HCT116 (cell line): ENCODE results near the gene CFAP119.

Source experiments
- CEBPB ChIP-seq: IDR thresholded peaks from 2 replicates; pipeline ENCODE4 v1.6.1; 2012; ENCODE audit warnings: low read depth
- EGR1 ChIP-seq: IDR thresholded peaks from 2 replicates; pipeline ENCODE4 v1.6.1; 2012; ENCODE audit warnings: low read depth
- EZH2 ChIP-seq: fragments of 200-600 bp; sonication (generic); IDR thresholded peaks from 2 replicates; pipeline ENCODE4 v1.6.1; 2017; ENCODE audit warnings: antibody characterized with exemption, mixed run types
- JUND ChIP-seq: IDR thresholded peaks from 2 replicates; pipeline ENCODE4 v1.6.1; 2012
- POLR2A ChIP-seq: IDR thresholded peaks from 2 replicates; pipeline ENCODE4 v1.7.0; 2011; ENCODE audit warnings: borderline replicate concordance; ENCODE audit not compliant: insufficient read depth, insufficient read length; ENCODE audit errors: extremely low read depth
- POLR2AphosphoS5 ChIP-seq: IDR thresholded peaks from 2 replicates; pipeline ENCODE4 v1.6.1; 2011; ENCODE audit warnings: mild to moderate bottlenecking, low read depth, low read length, moderate library complexity
- SRF ChIP-seq: IDR thresholded peaks from 2 replicates; pipeline ENCODE4 v1.6.1; 2012; ENCODE audit warnings: low read depth
- ZFX ChIP-seq: fragments of 450-650 bp; IDR thresholded peaks from 2 replicates; pipeline ENCODE4 v1.6.1; 2017
- ZNF274 ChIP-seq: fragments of 200-500 bp; sonication (Bioruptor generic); IDR thresholded peaks from 2 replicates; pipeline ENCODE4 v1.6.1; 2014; ENCODE audit warnings: mild to moderate bottlenecking, low read depth, low read length, inconsistent platforms
- TF ChIP-seq, protein P1 (sequence below), 3 experiments: fragments of 200-600 bp in 1 of 3; sonication (generic) in 1 of 3; IDR thresholded peaks in 2 of 3; conservative IDR thresholded peaks in 1 of 3; 2 replicates each; pipeline ENCODE4 v1.5.1; 2012 to 2017; ENCODE audit warnings: low read depth in 2 of 3, low read length in 2 of 3, antibody characterized with exemption in 1 of 3, borderline replicate concordance in 1 of 3, control low read depth in 1 of 3, mild to moderate bottlenecking in 1 of 3, mixed read lengths in 1 of 3, mixed run types in 1 of 3, moderate library complexity in 1 of 3; ENCODE audit not compliant: insufficient read depth in 1 of 3
- TF ChIP-seq, protein P2 (sequence below): IDR thresholded peaks from 2 replicates; pipeline ENCODE4 v1.6.1; 2012; ENCODE audit warnings: low read depth
- TF ChIP-seq, protein P3 (sequence below): IDR thresholded peaks from 2 replicates; pipeline ENCODE4 v1.6.1; 2012
- TF ChIP-seq, protein P4 (sequence below): IDR thresholded peaks from 2 replicates; pipeline ENCODE4 v1.6.1; 2012
- TF ChIP-seq, protein P5 (sequence below): IDR thresholded peaks from 2 replicates; pipeline ENCODE4 v1.6.1; 2011; ENCODE audit warnings: mild to moderate bottlenecking, low read length, moderate library complexity; ENCODE audit not compliant: insufficient replicate concordance; ENCODE audit errors: extremely low read depth

DNA sequence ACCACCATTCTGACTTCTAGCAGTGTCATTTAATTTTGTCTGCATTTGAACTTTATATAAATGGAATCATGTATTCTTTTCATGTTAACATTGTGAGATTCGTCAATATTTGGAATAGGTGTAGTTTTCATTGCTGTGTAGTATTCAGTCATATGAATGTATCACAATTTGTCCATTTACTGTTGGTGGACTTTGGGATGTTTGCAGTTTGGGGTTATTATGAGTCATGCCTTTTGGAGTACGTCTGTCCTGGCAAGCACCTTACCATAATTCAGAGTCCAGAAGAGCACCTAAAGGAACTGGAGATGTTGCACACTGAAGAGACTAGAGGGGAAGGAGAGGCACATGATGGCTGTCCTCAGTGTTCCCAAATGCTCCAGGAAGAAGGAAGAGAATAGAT is 16.8 kb downstream of the CFAP119 start:
- TF ChIP-seq POLR2AphosphoS5 (no peak), JUND (no peak), CEBPB (no peak), POLR2A (no peak), SRF (no peak), ZNF274 (no peak), ZFX (no peak), EGR1 (no peak), EZH2 (no peak)
- TF ChIP-seq, protein P1, sequence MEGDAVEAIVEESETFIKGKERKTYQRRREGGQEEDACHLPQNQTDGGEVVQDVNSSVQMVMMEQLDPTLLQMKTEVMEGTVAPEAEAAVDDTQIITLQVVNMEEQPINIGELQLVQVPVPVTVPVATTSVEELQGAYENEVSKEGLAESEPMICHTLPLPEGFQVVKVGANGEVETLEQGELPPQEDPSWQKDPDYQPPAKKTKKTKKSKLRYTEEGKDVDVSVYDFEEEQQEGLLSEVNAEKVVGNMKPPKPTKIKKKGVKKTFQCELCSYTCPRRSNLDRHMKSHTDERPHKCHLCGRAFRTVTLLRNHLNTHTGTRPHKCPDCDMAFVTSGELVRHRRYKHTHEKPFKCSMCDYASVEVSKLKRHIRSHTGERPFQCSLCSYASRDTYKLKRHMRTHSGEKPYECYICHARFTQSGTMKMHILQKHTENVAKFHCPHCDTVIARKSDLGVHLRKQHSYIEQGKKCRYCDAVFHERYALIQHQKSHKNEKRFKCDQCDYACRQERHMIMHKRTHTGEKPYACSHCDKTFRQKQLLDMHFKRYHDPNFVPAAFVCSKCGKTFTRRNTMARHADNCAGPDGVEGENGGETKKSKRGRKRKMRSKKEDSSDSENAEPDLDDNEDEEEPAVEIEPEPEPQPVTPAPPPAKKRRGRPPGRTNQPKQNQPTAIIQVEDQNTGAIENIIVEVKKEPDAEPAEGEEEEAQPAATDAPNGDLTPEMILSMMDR (IDR thresholded peaks at IDR 0.05 in 2 of 3, conservative IDR thresholded peaks at IDR 0.05 in 1 of 3; ENCODE audit: borderline replicate concordance in 1 of 3, insufficient read depth in 1 of 3, low read depth in 2 of 3, low read length in 2 of 3): no peak
- TF ChIP-seq, protein P2, sequence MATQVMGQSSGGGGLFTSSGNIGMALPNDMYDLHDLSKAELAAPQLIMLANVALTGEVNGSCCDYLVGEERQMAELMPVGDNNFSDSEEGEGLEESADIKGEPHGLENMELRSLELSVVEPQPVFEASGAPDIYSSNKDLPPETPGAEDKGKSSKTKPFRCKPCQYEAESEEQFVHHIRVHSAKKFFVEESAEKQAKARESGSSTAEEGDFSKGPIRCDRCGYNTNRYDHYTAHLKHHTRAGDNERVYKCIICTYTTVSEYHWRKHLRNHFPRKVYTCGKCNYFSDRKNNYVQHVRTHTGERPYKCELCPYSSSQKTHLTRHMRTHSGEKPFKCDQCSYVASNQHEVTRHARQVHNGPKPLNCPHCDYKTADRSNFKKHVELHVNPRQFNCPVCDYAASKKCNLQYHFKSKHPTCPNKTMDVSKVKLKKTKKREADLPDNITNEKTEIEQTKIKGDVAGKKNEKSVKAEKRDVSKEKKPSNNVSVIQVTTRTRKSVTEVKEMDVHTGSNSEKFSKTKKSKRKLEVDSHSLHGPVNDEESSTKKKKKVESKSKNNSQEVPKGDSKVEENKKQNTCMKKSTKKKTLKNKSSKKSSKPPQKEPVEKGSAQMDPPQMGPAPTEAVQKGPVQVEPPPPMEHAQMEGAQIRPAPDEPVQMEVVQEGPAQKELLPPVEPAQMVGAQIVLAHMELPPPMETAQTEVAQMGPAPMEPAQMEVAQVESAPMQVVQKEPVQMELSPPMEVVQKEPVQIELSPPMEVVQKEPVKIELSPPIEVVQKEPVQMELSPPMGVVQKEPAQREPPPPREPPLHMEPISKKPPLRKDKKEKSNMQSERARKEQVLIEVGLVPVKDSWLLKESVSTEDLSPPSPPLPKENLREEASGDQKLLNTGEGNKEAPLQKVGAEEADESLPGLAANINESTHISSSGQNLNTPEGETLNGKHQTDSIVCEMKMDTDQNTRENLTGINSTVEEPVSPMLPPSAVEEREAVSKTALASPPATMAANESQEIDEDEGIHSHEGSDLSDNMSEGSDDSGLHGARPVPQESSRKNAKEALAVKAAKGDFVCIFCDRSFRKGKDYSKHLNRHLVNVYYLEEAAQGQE: no peak
- TF ChIP-seq, protein P3, sequence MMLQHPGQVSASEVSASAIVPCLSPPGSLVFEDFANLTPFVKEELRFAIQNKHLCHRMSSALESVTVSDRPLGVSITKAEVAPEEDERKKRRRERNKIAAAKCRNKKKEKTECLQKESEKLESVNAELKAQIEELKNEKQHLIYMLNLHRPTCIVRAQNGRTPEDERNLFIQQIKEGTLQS: no peak
- TF ChIP-seq, protein P4, sequence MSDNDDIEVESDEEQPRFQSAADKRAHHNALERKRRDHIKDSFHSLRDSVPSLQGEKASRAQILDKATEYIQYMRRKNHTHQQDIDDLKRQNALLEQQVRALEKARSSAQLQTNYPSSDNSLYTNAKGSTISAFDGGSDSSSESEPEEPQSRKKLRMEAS: no peak
- TF ChIP-seq, protein P5, sequence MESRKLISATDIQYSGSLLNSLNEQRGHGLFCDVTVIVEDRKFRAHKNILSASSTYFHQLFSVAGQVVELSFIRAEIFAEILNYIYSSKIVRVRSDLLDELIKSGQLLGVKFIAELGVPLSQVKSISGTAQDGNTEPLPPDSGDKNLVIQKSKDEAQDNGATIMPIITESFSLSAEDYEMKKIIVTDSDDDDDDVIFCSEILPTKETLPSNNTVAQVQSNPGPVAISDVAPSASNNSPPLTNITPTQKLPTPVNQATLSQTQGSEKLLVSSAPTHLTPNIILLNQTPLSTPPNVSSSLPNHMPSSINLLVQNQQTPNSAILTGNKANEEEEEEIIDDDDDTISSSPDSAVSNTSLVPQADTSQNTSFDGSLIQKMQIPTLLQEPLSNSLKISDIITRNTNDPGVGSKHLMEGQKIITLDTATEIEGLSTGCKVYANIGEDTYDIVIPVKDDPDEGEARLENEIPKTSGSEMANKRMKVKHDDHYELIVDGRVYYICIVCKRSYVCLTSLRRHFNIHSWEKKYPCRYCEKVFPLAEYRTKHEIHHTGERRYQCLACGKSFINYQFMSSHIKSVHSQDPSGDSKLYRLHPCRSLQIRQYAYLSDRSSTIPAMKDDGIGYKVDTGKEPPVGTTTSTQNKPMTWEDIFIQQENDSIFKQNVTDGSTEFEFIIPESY: no peak
